Breast epithelium (tissue), 3 donors: ENCODE measurements around the gene LRRN2.

Experiments
- POLR2A ChIP-seq: fragments of 450-650 bp; IDR thresholded peaks from one replicate; pipeline ENCODE4 v1.6.1; 2016; ENCODE audit warnings: antibody characterized with exemption, mild to moderate bottlenecking, moderate library complexity
- POLR2AphosphoS5 ChIP-seq, 3 donors: sonication (generic); formaldehyde crosslinking; IDR thresholded peaks; one replicate each; pipeline ENCODE4 v1.6.1; 2017; ENCODE audit warnings: antibody characterized with exemption in 3 of 3
- TF ChIP-seq, protein P1 (sequence below), 3 donors: fragments of 450-650 bp; IDR thresholded peaks; one replicate each; pipeline ENCODE4 v1.5.1; 2016 to 2017; ENCODE audit warnings: antibody characterized with exemption in 3 of 3, mild to moderate bottlenecking in 3 of 3, moderate library complexity in 3 of 3

DNA sequence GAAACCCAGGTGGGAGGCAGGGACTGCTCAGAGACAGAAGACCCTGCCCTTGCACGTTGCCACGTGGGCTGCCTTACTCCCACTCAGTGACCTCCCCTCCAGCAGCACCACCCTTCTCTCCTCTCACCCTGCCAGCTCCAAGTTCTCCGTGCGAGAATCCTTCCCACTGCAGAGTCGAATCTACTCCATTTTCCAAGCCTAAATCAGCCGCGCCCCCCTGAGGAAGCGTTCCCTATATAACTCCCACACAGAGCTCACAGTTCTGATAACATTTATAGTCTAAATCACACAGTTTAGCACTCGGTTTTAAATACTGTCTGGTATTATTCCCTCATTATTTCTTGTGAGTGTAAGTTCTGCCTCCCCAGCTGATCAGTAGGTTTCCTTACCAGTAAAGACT, 7.7 kb downstream of the LRRN2 start:
- TF ChIP-seq POLR2A (no peak), POLR2AphosphoS5 (IDR thresholded peaks at IDR 0.05) (no peak)
- TF ChIP-seq, protein P1, sequence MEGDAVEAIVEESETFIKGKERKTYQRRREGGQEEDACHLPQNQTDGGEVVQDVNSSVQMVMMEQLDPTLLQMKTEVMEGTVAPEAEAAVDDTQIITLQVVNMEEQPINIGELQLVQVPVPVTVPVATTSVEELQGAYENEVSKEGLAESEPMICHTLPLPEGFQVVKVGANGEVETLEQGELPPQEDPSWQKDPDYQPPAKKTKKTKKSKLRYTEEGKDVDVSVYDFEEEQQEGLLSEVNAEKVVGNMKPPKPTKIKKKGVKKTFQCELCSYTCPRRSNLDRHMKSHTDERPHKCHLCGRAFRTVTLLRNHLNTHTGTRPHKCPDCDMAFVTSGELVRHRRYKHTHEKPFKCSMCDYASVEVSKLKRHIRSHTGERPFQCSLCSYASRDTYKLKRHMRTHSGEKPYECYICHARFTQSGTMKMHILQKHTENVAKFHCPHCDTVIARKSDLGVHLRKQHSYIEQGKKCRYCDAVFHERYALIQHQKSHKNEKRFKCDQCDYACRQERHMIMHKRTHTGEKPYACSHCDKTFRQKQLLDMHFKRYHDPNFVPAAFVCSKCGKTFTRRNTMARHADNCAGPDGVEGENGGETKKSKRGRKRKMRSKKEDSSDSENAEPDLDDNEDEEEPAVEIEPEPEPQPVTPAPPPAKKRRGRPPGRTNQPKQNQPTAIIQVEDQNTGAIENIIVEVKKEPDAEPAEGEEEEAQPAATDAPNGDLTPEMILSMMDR (IDR thresholded peaks at IDR 0.05): no peak
